ENCODE measurements around the gene KCNC4. TPM values are rescaled to one million over a fixed set of nuclear protein-coding genes. Genes with fewer than 3 reads are reported as not detected.

Gene KCNC4
- total and polyA plus RNA-seq, 8 donors: 1.1 to 16.5 (median 3.0) TPM

DNA sequence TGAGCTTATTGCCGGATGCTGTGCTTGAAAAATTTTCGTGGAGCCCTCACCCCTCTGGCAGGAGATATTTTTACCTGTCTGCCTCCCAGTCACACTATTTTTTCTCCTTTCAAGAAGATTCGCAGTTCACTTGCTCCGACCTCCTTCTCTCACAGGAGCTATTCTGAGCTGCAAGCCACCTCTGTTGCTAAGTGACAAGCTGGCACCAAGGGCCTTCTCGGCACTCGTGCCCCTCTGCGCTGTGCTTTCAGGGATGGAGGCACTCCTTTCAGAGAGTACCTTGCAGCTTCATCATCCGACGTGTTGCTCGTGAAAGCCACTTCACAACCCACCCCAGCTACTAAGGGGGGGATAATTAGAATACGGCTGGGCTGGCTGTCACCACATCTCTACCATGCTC lies 48.3 kb upstream of the KCNC4 start:
- DNase-seq: no peak
- Histone ChIP-seq H3K9me3 (peaks cover 0 to 9% (median 3%) of the 10 kb centered on the region in 4 donors), H3K27ac (no peak overlapping the region), H3K36me3 (no peaks in the 10 kb centered on the region), H3K4me1 (no peaks in the 10 kb centered on the region), H3K4me3 (no peak overlapping the region), H3K27me3 (peaks cover 0 to 28% (median 0%) of the 10 kb centered on the region in 3 donors)
- no peak for TF ChIP-seq EP300 (IDR thresholded peaks at IDR 0.05)
- intact Hi-C loops (cut with DNase I; ENCODE audit: low total_unique reads): no loop called here
- WGBS, 5 donors: 77 to 87% (median 81%) methylated on average over 10 to 11 of the region's 11 CpGs

DNA sequence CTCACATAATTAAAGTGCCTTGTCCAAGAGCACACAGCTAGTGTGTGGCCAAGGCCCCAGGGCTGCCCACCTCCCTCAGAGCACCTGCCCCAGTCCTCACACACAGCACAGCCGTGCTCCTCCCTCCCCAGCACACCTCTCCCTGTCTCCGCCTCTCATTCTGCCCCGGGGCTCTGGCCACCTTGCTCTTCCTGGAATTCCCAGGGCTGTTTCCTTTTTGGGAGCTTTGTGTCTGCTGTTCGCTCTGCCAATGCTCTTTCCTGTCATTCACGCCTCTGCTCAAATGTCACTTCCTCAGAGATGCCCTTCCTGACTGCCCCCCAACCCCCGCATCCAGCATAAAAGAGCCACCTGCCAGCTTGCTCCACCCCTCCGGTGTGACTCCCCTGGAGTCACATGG lies 46.5 kb upstream of the KCNC4 start:
- intact Hi-C loops (cut with DNase I; ENCODE audit: low total_unique reads): no loop called here
- 43 to 58% (median 52%) methylated on average over 7 of the region's 7 CpGs for WGBS, 5 donors
- H3K4me3 ChIP-seq: no peak overlapping the region

DNA sequence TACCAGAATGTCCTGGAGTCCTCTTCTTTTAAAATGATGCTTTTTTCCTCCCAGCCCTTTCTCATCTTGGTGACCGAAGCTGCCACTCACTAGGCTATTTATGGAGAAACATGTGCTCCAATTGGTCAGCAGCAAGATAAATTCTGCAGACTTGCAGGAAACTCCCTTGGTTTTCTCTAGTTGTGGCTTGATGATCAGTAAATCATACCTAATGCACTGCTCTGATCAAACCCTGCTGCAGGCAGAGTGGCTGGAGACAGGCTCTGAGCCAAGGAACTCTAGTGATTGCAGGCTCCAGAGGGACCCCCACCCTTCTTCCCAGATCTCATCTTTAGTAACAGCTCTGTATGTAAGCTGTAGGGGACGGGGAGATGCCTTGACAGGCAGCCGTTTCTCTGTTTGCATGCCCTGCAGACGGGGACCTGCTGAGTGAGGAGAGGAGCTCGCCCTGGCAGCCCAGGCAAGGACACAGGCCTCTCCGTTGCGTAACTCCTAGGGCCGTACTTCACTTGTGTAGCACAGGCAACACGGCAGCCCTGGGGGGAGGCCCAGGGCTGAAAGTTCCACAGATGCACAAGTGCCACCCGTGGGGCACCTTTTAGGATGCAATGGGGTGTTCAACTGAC lies 45.3 kb upstream of the KCNC4 start:
- peaks cover 0 to 18% (median 0%) of the 10 kb centered on the region in 3 donors for H3K27me3 ChIP-seq
- DNase-seq: no peak
- H3K36me3 ChIP-seq: no peaks in the 10 kb centered on the region
- H3K4me1 ChIP-seq: no peaks in the 10 kb centered on the region
- peaks cover 0 to 9% (median 3%) of the 10 kb centered on the region in 4 donors for H3K9me3 ChIP-seq
- H3K27ac ChIP-seq: no peak overlapping the region
- TF ChIP-seq, protein P1, sequence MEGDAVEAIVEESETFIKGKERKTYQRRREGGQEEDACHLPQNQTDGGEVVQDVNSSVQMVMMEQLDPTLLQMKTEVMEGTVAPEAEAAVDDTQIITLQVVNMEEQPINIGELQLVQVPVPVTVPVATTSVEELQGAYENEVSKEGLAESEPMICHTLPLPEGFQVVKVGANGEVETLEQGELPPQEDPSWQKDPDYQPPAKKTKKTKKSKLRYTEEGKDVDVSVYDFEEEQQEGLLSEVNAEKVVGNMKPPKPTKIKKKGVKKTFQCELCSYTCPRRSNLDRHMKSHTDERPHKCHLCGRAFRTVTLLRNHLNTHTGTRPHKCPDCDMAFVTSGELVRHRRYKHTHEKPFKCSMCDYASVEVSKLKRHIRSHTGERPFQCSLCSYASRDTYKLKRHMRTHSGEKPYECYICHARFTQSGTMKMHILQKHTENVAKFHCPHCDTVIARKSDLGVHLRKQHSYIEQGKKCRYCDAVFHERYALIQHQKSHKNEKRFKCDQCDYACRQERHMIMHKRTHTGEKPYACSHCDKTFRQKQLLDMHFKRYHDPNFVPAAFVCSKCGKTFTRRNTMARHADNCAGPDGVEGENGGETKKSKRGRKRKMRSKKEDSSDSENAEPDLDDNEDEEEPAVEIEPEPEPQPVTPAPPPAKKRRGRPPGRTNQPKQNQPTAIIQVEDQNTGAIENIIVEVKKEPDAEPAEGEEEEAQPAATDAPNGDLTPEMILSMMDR (IDR thresholded peaks at IDR 0.05): no peak
- TF ChIP-seq POLR2AphosphoS5 (IDR thresholded peaks at IDR 0.05) (no peak), EP300 (IDR thresholded peaks at IDR 0.05) (no peak), POLR2A (IDR thresholded peaks at IDR 0.05) (no peak)
- intact Hi-C loops (cut with DNase I; ENCODE audit: low total_unique reads): no loop called here
- WGBS, 5 donors: 47 to 74% (median 56%) methylated on average over 10 of the region's 10 CpGs
- no peak overlapping the region for H3K4me3 ChIP-seq

More for the DNA sequence above, 46.5 kb upstream of the KCNC4 start:
- no peak for DNase-seq
- TF ChIP-seq, protein P1 (IDR thresholded peaks at IDR 0.05): no peak
- TF ChIP-seq POLR2A (IDR thresholded peaks at IDR 0.05) (no peak), POLR2AphosphoS5 (IDR thresholded peaks at IDR 0.05) (no peak), EP300 (IDR thresholded peaks at IDR 0.05) (no peak)
- peaks cover 0 to 9% (median 3%) of the 10 kb centered on the region in 4 donors for H3K9me3 ChIP-seq
- no peaks in the 10 kb centered on the region for H3K36me3 ChIP-seq
- no peak overlapping the region for H3K27ac ChIP-seq
- no peaks in the 10 kb centered on the region for H3K4me1 ChIP-seq
- H3K27me3 ChIP-seq: peaks cover 0 to 18% (median 0%) of the 10 kb centered on the region in 3 donors

DNA sequence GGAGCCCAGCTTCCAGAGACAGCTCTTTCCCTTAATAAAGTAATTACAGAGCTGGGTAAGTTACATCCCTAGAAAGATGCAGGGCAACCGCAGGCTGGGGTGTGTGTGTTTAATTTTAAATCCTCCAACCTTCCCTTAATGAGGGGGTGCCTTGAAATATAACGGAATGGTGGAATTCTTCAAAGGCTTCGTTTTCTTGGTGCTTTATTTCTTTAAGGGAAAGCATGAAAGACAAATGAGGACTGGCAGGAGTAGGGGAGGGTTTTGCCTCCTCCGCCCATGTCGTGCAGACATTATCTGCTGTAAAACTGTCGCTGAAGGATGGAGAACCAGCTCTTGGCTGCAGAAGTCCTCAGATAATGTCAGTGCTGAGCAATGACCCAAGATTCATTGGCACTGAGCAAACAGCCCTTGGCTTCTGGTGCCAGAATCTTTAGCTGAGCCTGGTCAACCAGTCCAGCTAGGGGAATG lies 44.3 kb upstream of the KCNC4 start:
- H3K27me3 ChIP-seq: peaks cover 0 to 18% (median 0%) of the 10 kb centered on the region in 3 donors
- H3K9me3 ChIP-seq: peaks cover 0 to 5% (median 2%) of the 10 kb centered on the region in 4 donors
- no peak overlapping the region for H3K4me3 ChIP-seq
- intact Hi-C loops (cut with DNase I; ENCODE audit: low total_unique reads): no loop called here
- no peak for TF ChIP-seq POLR2AphosphoS5 (IDR thresholded peaks at IDR 0.05)
- 67 to 80% (median 72%) methylated on average over 6 of the region's 6 CpGs for WGBS, 5 donors
- no peak for DNase-seq
- no peaks in the 10 kb centered on the region for H3K36me3 ChIP-seq
- no peaks in the 10 kb centered on the region for H3K4me1 ChIP-seq
- H3K27ac ChIP-seq: no peak overlapping the region

DNA sequence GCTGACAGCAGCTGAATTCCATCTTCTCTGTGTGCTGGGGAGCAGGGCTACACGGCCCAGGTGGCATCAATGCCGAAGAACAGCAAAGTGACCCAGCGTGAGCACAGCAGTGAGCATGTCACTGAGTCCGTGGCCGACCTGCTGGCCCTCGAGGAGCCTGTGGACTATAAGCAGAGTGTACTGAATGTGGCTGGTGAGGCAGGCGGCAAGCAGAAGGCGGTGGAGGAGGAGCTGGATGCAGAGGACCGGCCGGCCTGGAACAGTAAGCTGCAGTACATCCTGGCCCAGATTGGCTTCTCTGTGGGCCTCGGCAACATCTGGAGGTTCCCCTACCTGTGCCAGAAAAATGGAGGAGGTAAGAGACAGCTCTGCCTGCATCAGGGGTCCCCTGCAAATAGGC lies 43.3 kb upstream of the KCNC4 start:
- DNase-seq: no peak
- intact Hi-C loops (cut with DNase I; ENCODE audit: low total_unique reads): no loop called here
- Histone ChIP-seq H3K4me1 (no peaks in the 10 kb centered on the region), H3K4me3 (no peak overlapping the region), H3K36me3 (no peaks in the 10 kb centered on the region), H3K27ac (no peak overlapping the region), H3K9me3 (no peaks in the 10 kb centered on the region), H3K27me3 (peaks cover 0 to 11% (median 4%) of the 10 kb centered on the region in 3 donors)
- WGBS, 5 donors: 78 to 89% (median 82%) methylated on average over 11 of the region's 11 CpGs
- TF ChIP-seq EP300 (IDR thresholded peaks at IDR 0.05): no peak
- TF ChIP-seq, protein P1 (IDR thresholded peaks at IDR 0.05): no peak

Data from stomach (tissue), 9 donors.